Adrenal gland (tissue), 12 donors: ENCODE data around the gene SERPINC1. TPM values are rescaled to one million over a fixed set of nuclear protein-coding genes. Genes with fewer than 3 reads are reported as not detected.
"Not testable (repeated sequence)": the region's sequence is repeated elsewhere in the genome, so short reads cannot be mapped to it uniquely, and the experiment has no call there.

Experiments
- DNase-seq, 7 donors: peaks; one replicate each; pipeline ENCODE4 v3.0.0-alpha.2; 2019 to 2020
- H3K27ac ChIP-seq, 5 donors: fragments of 200-600 bp; sonication (generic) in 4 of 5; 1 replicate in 3 of 5; 2 replicates in 2 of 5; pipeline versions ENCODE4 v1.5.1 to v1.8.0; 2016 to 2020; ENCODE audit warnings: mild to moderate bottlenecking in 1 of 5
- H3K27me3 ChIP-seq: fragments of 200-600 bp; 2 replicates; pipeline ENCODE4 v1.8.0; 2021
- H3K36me3 ChIP-seq, 2 donors: fragments of 200-600 bp; replicated peaks in 1 of 2; 1 replicate in 1 of 2; 2 replicates in 1 of 2; pipeline versions ENCODE4 v1.5.1 to v1.8.0; 2018 to 2022
- H3K4me1 ChIP-seq, 2 donors: fragments of 200-600 bp; replicated peaks in 1 of 2; 1 replicate in 1 of 2; 2 replicates in 1 of 2; pipeline versions ENCODE4 v1.5.1 to v1.8.0; 2018 to 2021
- H3K4me3 ChIP-seq, 4 donors: fragments of 200-600 bp; sonication (generic) in 3 of 4; one replicate each; pipeline ENCODE4 v1.5.1; 2016 to 2018
- H3K9me3 ChIP-seq, 3 donors: fragments of 200-600 bp; sonication (generic) in 1 of 3; replicated peaks in 1 of 3; 1 replicate in 2 of 3; 2 replicates in 1 of 3; pipeline versions ENCODE4 v1.5.1 to v1.8.0; 2016 to 2021
- CTCF ChIP-seq, 6 experiments: fragments of 450-650 bp in 4 of 6; fragments of 200-600 bp in 2 of 6; sonication (generic) in 1 of 6; IDR thresholded peaks; 1 replicate in 5 of 6; 2 replicates in 1 of 6; pipeline versions ENCODE4 v1.5.1 to v1.8.0; 2016 to 2021; ENCODE audit warnings: antibody characterized with exemption in 6 of 6, mild to moderate bottlenecking in 2 of 6, moderate library complexity in 1 of 6
- POLR2A ChIP-seq, 2 donors: fragments of 450-650 bp; IDR thresholded peaks; one replicate each; pipeline ENCODE4 v1.6.1; 2017; ENCODE audit warnings: antibody characterized with exemption in 2 of 2, mild to moderate bottlenecking in 2 of 2, moderate library complexity in 1 of 2
- WGBS, 4 donors: extraction: QIAGEN DNeasy Blood & Tissue Kit in 2 of 4; methylation state at CpG; one replicate each; pipeline versions ENCODE4 v1.1.5 to v1.1.7; 2013 to 2017; 5-methylcytosine and 5-hydroxymethylcytosine counted together
- intact Hi-C, 2 donors: fragments of 100-400 bp; cut with DNase I; formaldehyde crosslinking; loops; one replicate each; pipeline versions ENCODE4 v1.14.1 to v1.15.0; 2022 to 2023
- polyA plus RNA-seq, 3 donors: library from polyadenylated mRNA; stranded (reverse); fragments of 200-250 nt in 2 of 3; fragments of 350-450 nt in 1 of 3; fragmentation: Illumina TruSeq in 1 of 3; extraction: RNeasy Lipid Tissue Mini Kit (QIAGEN cat#74804) in 1 of 3; gene quantifications; one replicate each; pipeline ENCODE4 v1.2.3, GENCODE V29; 2013 to 2014
- total RNA-seq, 9 donors: library from RNA; depleted of rRNA in 4 of 9; stranded (reverse); fragments of >200 nt in 4 of 9; fragments of 120-200 nt in 1 of 9; fragmentation: NEBNext Ultra II Directional in 1 of 9; extraction: Animal tissue kit (Norgen Biotek cat#: 25700) in 1 of 9; gene quantifications; one replicate each; pipeline versions ENCODE4 v1.1.0 to v1.2.4, GENCODE V29; 2013 to 2023
- donor health status: healthy with polysubstance abuse.
- donor health status: Bipolar disorder and iron deficiency.
- donor health status: DM: yes; HTN: yes; CAD: no.
- donor health status: DM: no; HTN: no; CAD: no.
- donor health status: DM: no; HTN: no; CAD: no.
- donor health status: DM: yes; HTN: yes; CAD: no.

The SERPINC1 gene
- total and polyA plus RNA-seq, 12 donors = 0.19 to 1.2 (median 0.55) TPM; not detected in 4

GRCh38 chr1:173884701-173885100 is 32.4 kb downstream of the SERPINC1 start:
- Histone ChIP-seq H3K9me3 (no peaks in the 10 kb centered on the region), H3K27ac (no peak overlapping the region), H3K36me3 (peaks cover 0 to 14% of the 10 kb centered on the region in 2 donors), H3K4me3 (no peak overlapping the region), H3K27me3 (no peaks in the 10 kb centered on the region), H3K4me1 (no peaks in the 10 kb centered on the region)
- 93 to 97% (median 96%) methylated on average over 5 of the region's 5 CpGs for WGBS, 4 donors
- intact Hi-C loops = no loop called here
- no peak for TF ChIP-seq POLR2A (IDR thresholded peaks at IDR 0.05)
- DNase-seq = no peak

DNA sequence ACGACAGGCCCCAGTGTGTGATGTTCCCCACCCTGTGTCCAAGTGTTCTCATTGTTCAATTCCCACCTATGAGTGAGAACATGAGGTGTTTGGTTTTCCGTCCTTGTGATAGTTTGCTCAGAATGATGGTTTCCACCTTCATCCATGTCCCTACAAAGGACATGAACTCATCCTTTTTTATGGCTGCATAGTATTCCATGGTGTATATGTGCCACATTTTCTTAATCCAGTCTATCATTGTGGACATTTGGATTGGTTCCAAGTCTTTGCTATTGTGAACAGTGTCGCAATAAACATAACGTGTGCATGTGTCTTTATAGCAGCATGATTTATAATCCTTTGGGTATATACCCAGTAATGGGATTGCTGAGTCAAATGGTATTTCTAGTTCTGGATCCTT is 36.0 kb downstream of the SERPINC1 start:
- H3K27ac ChIP-seq, H3K9me3 ChIP-seq, H3K4me1 ChIP-seq, H3K4me3 ChIP-seq, DNase-seq, H3K27me3 ChIP-seq, intact Hi-C loops: not testable (repeated sequence)
- H3K36me3 ChIP-seq = peaks cover 0 to 16% of the 10 kb centered on the region in 2 donors
- WGBS, 4 donors = 79 to 85% (median 81%) methylated on average over 3 to 4 of the region's 4 CpGs

DNA sequence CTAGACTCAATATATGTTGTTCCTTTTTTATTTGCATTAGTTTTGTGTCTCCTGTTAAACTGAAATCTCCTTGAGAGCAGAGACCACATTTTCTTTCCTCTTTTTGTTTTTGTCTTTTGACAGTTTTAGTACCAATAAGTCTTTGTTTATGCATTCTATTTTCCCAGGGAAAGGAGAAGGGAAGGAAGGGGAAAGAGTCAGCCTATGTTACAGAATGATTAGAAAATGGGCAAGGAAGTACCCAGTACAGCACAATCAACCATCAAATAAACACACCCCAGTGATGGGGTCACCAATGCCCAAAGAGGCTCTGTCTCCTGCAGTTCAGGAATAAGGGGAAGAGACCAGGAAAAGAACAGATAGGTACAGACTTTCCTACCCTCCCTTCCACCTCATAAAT is 38.9 kb downstream of the SERPINC1 start:
- Histone ChIP-seq H3K36me3 (peaks cover 0 to 30% of the 10 kb centered on the region in 2 donors), H3K4me3 (no peak overlapping the region), H3K27ac (no peak overlapping the region), H3K4me1 (no peaks in the 10 kb centered on the region), H3K9me3 (no peaks in the 10 kb centered on the region), H3K27me3 (no peaks in the 10 kb centered on the region)
- intact Hi-C loops = no loop called here
- TF ChIP-seq CTCF (IDR thresholded peaks at IDR 0.05) (no peak), POLR2A (IDR thresholded peaks at IDR 0.05) (no peak)
- no peak for DNase-seq

GRCh38 chr1:173876732-173877131 is 40.4 kb downstream of the SERPINC1 start:
- H3K27ac ChIP-seq = no peak overlapping the region
- peaks cover 0 to 35% of the 10 kb centered on the region in 2 donors for H3K36me3 ChIP-seq
- H3K4me1 ChIP-seq = no peaks in the 10 kb centered on the region
- no peaks in the 10 kb centered on the region for H3K9me3 ChIP-seq
- no peak overlapping the region for H3K4me3 ChIP-seq
- TF ChIP-seq CTCF (IDR thresholded peaks at IDR 0.05) = no peak
- 93 to 94% (median 93%) methylated on average over 5 of the region's 5 CpGs for WGBS, 4 donors
- intact Hi-C loops = no loop called here
- no peaks in the 10 kb centered on the region for H3K27me3 ChIP-seq
- DNase-seq = no peak

DNA sequence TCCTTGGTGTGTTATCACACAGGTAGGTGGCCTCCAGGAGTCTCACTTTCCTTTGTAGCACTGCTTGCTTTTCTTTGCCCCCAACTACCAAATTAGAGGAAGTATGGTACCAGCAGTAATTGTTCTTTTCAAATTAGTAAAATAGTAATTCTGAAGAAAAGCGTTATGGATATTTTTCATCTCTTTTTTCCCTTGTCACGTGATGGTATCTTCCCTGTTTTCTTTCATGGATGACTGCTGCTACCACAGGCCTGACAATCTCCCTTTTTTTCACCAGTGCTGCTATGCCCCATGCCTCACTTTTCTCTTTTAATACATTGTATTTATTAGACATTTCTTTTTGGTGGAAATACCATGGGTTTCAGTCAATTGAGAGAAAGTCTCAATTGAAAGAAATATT is 45.6 kb downstream of the SERPINC1 start:
- peaks cover 0 to 34% of the 10 kb centered on the region in 2 donors for H3K36me3 ChIP-seq
- H3K27me3 ChIP-seq = no peaks in the 10 kb centered on the region
- no peak overlapping the region for H3K27ac ChIP-seq
- no peak for DNase-seq
- no peak overlapping the region for H3K4me3 ChIP-seq
- peaks cover 24 to 32% of the 10 kb centered on the region in 2 donors for H3K4me1 ChIP-seq
- WGBS, 4 donors = 78 to 93% (median 89%) methylated on average over 2 of the region's 2 CpGs
- no peaks in the 10 kb centered on the region for H3K9me3 ChIP-seq
- TF ChIP-seq CTCF (IDR thresholded peaks at IDR 0.05) (no peak), POLR2A (IDR thresholded peaks at IDR 0.05) (no peak)
- intact Hi-C loops = no loop called here
